Stimulated activated CD4-positive, alpha-beta T cell treated with anti-CD3 and anti-CD28 coated beads, Interleukin-4, amount 100 ng/mL, for 48 hours (primary cell): ENCODE data around the gene APPBP2.

Experiments
- DNase-seq, 2 donors: peaks; one replicate each; pipeline ENCODE4 v3.0.0-alpha.2; 2020; ENCODE audit warnings: low read depth in 2 of 2

APPBP2 gene

DNA sequence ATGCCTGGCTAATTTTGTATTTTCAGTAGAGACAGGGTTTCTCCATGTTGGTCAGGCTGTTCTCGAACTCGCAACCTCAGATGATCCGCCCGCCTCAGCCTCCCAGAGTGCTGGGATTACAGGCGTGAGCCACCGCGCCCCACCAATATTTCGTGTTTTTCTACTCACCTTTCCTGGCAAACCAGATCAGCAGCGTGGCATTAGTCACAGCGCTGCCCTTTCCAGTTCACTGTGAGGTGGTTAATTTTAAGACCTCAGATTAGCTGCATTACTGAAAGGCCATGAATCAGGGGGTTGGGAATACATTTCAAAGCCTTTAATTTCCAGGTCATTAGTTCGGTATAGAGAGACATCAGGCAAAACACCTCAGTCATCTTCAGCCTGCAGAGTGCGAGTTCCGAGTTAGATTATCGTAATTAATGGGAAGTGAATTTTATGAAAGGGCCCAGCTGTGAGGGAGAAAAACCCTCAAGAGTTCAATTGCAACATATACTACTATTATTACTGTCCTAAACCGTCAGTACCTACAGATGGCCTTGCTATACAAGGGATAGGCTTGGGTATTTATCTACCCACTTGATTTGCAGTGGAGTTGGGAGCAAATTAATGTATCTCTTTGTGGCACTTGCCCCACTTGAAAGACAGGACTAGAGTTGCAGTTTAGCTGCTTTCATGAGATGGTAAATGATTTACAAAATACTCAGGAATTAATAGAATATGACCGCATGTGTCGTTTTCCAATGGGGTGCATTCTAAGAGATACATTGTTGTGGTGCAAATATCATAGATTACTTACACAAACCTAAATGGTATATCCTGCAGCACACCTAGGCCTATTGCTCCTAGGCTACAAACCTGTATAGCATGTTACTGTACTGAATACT lies 132.0 kb downstream of the APPBP2 start:
- DNase-seq: no peak
